HepG2 (cell line): ENCODE measurements around the gene SLC16A6. TPM values are rescaled to one million over a fixed set of nuclear protein-coding genes. Genes with fewer than 3 reads are reported as not detected.
A peak's percentile ranks its signal among the peaks of the same experiment; 100 is the strongest.

ENCODE experiments used
- AFF4 ChIP-seq: sonication (generic); formaldehyde crosslinking; IDR thresholded peaks from 2 replicates; pipeline ENCODE4 v1.4.0; 2020; ENCODE audit warnings: missing genetic modification reagents
- BRD4 ChIP-seq: sonication (generic); formaldehyde crosslinking; IDR thresholded peaks from 2 replicates; pipeline ENCODE4 v1.4.0; 2020; ENCODE audit warnings: missing genetic modification reagents
- CREB3 ChIP-seq: sonication (generic); formaldehyde crosslinking; IDR thresholded peaks from 2 replicates; pipeline ENCODE4 v1.5.0; 2020; ENCODE audit warnings: missing genetic modification reagents
- FIP1L1 ChIP-seq: fragments of 200-400 bp; formaldehyde crosslinking; IDR thresholded peaks from 2 replicates; pipeline ENCODE4 v1.6.1; 2018; ENCODE audit warnings: low read depth, mild to moderate bottlenecking, low read length, moderate library complexity, borderline replicate concordance; ENCODE audit not compliant: insufficient read depth
- HNF4G ChIP-seq, 2 experiments: sonication (generic) in 1 of 2; formaldehyde crosslinking in 1 of 2; IDR thresholded peaks; 2 replicates each; pipeline versions ENCODE4 v1.4.0 to v1.6.1; 2011 to 2020; ENCODE audit warnings: borderline replicate concordance in 2 of 2, low read depth in 2 of 2, mild to moderate bottlenecking in 2 of 2, low read length in 1 of 2, missing genetic modification reagents in 1 of 2, moderate library complexity in 1 of 2
- HNRNPLL ChIP-seq: fragments of 200-400 bp; formaldehyde crosslinking; IDR thresholded peaks from 2 replicates; pipeline ENCODE4 v1.6.1; 2017; ENCODE audit warnings: mild to moderate bottlenecking, low read depth, low read length; ENCODE audit not compliant: poor library complexity, severe bottlenecking
- MEF2D ChIP-seq: sonication (generic); formaldehyde crosslinking; IDR thresholded peaks from 2 replicates; pipeline ENCODE4 v1.5.1; 2020; ENCODE audit warnings: mild to moderate bottlenecking, missing genetic modification reagents
- MEIS2 ChIP-seq: sonication (generic); formaldehyde crosslinking; IDR thresholded peaks from 2 replicates; pipeline ENCODE4 v1.9.0; 2021; ENCODE audit warnings: mild to moderate bottlenecking, missing genetic modification reagents
- NFYC ChIP-seq: IDR thresholded peaks from 2 replicates; pipeline ENCODE4 v1.6.1; 2016; ENCODE audit warnings: missing genetic modification reagents, missing compliant biosample characterization
- NKX3-1 ChIP-seq: sonication (generic); formaldehyde crosslinking; IDR thresholded peaks from 2 replicates; pipeline ENCODE4 v1.5.0; 2020; ENCODE audit warnings: missing genetic modification reagents
- NR2F2 ChIP-seq: IDR thresholded peaks from 2 replicates; pipeline ENCODE4 v1.6.1; 2012; ENCODE audit warnings: low read depth, inconsistent platforms, borderline replicate concordance
- ONECUT2 ChIP-seq: sonication (generic); formaldehyde crosslinking; IDR thresholded peaks from 2 replicates; pipeline ENCODE4 v1.4.0; 2020; ENCODE audit warnings: missing genetic modification reagents
- PAWR ChIP-seq: sonication (generic); formaldehyde crosslinking; IDR thresholded peaks from 2 replicates; pipeline ENCODE4 v1.4.0; 2020; ENCODE audit warnings: missing genetic modification reagents, mild to moderate bottlenecking, borderline replicate concordance
- ZBTB43 ChIP-seq: sonication (generic); formaldehyde crosslinking; conservative IDR thresholded peaks from 2 replicates; pipeline ENCODE4 v1.4.0; 2020; ENCODE audit warnings: missing genetic modification reagents
- ZFY ChIP-seq: sonication (generic); formaldehyde crosslinking; IDR thresholded peaks from 2 replicates; pipeline ENCODE4 v1.4.0; 2020; ENCODE audit warnings: missing genetic modification reagents
- ZNF30 ChIP-seq: sonication (generic); formaldehyde crosslinking; IDR thresholded peaks from 2 replicates; pipeline ENCODE4 v1.5.0; 2020; ENCODE audit warnings: mild to moderate bottlenecking, missing genetic modification reagents
- ZNF543 ChIP-seq: sonication (generic); formaldehyde crosslinking; IDR thresholded peaks from 2 replicates; pipeline ENCODE4 v1.4.0; 2020; ENCODE audit warnings: mild to moderate bottlenecking, missing genetic modification reagents
- ZNF557 ChIP-seq: sonication (generic); formaldehyde crosslinking; IDR thresholded peaks from 2 replicates; pipeline ENCODE4 v1.4.0; 2020; ENCODE audit warnings: missing genetic modification reagents
- ZNF740 ChIP-seq: sonication (generic); formaldehyde crosslinking; IDR thresholded peaks from 2 replicates; pipeline ENCODE4 v1.4.0; 2020; ENCODE audit warnings: missing genetic modification reagents
- polyA plus RNA-seq, 8 experiments: library from polyadenylated mRNA; depleted of rRNA in 3 of 8; stranded (reverse) in 7 of 8; unstranded in 1 of 8; fragments of >200 nt; fragmentation: Illumina TruSeq in 4 of 8; extraction: Trizol in 4 of 8; gene quantifications; 2 replicates each; pipeline versions ENCODE4 v1.2.1 to v1.2.3, GENCODE V29; 2011 to 2016; ENCODE audit warnings: low read depth in 4 of 8, missing spikeins in 1 of 8, mixed read lengths in 1 of 8; ENCODE audit not compliant: insufficient read depth in 1 of 8
- total RNA-seq, 5 experiments: library from RNA; depleted of rRNA; stranded (reverse); fragments of >200 nt; fragmentation: Illumina TruSeq; extraction: Trizol; gene quantifications; 2 replicates each; pipeline ENCODE4 v1.2.3, GENCODE V29; 2016; ENCODE audit warnings: low read depth in 1 of 5

The SLC16A6 gene
- total and polyA plus RNA-seq, 2 of the 13 experiments (the other 11 are each of a cell fraction or from before 2014, with no cell fraction given) = 1.1 to 44.7 TPM

GRCh38 chr17:68247445-68248198 is 43.3 kb downstream of the SLC16A6 start, which contains the start of gene AMZ2 (continued):
- TF ChIP-seq AFF4 = no peak
- no peak; the same call in 1 of the 2 replicates for TF ChIP-seq HNF4G (IDR thresholded peaks at IDR 0.05; ENCODE audit: borderline replicate concordance, low read depth, low read length)
- TF ChIP-seq HNF4G (CRISPR knock-in tag; IDR thresholded peaks at IDR 0.05; ENCODE audit: borderline replicate concordance, low read depth) = peak; percentile 52; the same call in 1 of the 2 replicates
- no peak; the same call in 1 of the 2 replicates for TF ChIP-seq NR2F2
- TF ChIP-seq PAWR (CRISPR knock-in tag) = no peak; the same call in 1 of the 2 replicates
- peak; percentile 94 for TF ChIP-seq HNRNPLL
- TF ChIP-seq ZFY (CRISPR knock-in tag) = peak; percentile 98
- TF ChIP-seq ZBTB43 (CRISPR knock-in tag) = no peak; the same call in none of the 2 replicates
- no peak; the same call in none of the 2 replicates for TF ChIP-seq MEIS2
- TF ChIP-seq NKX3-1 (CRISPR knock-in tag) = peak; percentile 59
- no peak for TF ChIP-seq ZNF543
- no peak for TF ChIP-seq ONECUT2 (CRISPR knock-in tag)
- TF ChIP-seq ZNF557 (CRISPR knock-in tag) = no peak
- TF ChIP-seq ZNF740 (CRISPR knock-in tag) = no peak; the same call in 1 of the 2 replicates
- TF ChIP-seq CREB3 (CRISPR knock-in tag) = peak; percentile 67; the same call in 1 of the 2 replicates
- TF ChIP-seq NFYC (CRISPR knock-in tag) = peak; percentile 57
- peak; percentile 63; the same call in 1 of the 2 replicates for TF ChIP-seq MEF2D (CRISPR knock-in tag)
- TF ChIP-seq BRD4 (CRISPR knock-in tag) = peak; percentile 46; the same call in 1 of the 2 replicates
- TF ChIP-seq FIP1L1 = 0 out of 2 replicates have a peak, but pooled peaks have one; percentile 19
- peak; percentile 80; the same call in 1 of the 2 replicates for TF ChIP-seq ZNF30 (CRISPR knock-in tag)
